ENCODE results near the gene ABLIM1.
A peak's percentile ranks its signal among the peaks of the same experiment; 100 is the strongest.

The ABLIM1 gene

GRCh38 chr10:114437473-114438292 is 220.4 kb downstream of the ABLIM1 start:
- DNase-seq: peak in 1 of 2 donors; percentile 7

DNA sequence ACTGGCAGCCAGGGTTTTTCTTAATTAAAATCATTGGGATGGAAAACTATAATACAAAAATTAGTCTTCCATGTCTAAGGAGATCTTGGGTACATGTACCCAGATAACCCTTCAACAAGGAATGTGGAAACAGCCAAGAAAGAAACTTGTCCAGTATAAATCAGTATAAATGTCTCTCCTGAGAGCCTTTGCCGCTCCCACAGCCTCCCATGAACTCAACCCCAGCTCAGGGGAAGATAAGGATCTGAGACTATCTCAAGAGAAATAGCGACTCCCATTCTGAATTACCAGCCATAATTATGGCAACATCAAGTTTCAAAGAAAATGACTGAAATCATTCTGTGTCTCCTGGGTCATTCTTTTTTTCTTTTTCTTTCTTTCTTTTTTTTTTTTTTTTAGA is 221.1 kb downstream of the ABLIM1 start:
- DNase-seq: no peak

DNA sequence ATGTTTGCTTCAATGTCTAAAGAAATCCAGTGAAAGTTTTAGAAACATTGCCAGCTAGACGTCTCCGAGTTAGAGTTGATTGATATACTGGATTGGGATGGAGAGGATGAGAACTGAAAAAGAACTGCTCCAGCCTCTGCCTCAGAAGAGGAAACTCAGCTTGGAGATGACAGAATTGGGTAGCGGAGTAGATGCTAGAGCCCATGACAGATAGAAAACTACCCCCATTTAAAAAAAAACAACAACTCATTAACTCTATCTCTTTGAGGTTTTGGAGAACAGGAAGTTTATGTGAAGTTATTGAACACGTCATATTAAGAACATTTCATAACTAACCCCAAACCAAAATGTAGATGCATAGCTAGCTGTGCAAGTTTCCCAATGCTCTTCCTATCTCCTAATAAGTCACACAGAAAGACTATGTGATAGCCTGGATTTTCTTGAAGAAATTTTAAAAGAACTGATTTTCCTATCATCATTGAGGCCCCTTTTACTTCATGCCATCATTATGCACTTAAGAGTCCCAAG is 225.4 kb downstream of the ABLIM1 start:
- no peak for DNase-seq

DNA sequence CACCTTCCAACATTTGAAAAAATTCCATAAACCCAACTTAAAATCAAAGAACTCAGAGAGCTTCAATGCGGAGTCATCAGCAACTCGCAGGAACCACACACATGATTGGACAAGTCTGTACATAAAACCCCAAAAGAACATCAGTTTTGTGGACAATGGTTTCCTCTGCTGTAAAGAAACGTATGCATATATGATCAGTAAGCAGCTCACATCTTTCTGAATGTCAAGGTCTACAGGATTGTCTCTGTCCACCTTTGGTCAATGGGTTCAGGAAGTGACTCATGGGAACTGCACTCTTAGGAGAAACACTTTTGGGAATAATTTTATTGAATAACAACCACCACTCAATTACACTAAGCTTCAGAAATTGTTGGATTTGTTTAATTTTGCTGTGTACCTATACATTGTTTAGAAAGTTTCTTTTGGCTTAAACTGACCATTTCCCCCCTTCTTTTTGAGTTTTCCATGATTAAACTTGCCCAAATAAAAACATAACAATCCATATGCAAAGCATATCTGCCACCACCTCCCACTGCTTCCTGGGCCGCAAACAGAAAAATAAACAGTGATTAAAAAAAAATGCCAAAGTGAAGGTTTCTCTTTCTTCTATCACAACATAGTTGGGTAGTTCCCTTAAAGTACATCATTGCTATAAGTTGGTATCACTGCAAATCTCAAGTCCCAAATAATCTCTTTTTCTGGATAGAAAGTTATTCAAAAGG is 226.5 kb downstream of the ABLIM1 start:
- DNase-seq: no peak

- DNase-seq: no peak
Measured at GRCh38 chr10:114430688-114431413, 227.2 kb downstream of the ABLIM1 start.

- no peak for DNase-seq
Measured at GRCh38 chr10:114429581-114430335, 228.3 kb downstream of the ABLIM1 start.

DNA sequence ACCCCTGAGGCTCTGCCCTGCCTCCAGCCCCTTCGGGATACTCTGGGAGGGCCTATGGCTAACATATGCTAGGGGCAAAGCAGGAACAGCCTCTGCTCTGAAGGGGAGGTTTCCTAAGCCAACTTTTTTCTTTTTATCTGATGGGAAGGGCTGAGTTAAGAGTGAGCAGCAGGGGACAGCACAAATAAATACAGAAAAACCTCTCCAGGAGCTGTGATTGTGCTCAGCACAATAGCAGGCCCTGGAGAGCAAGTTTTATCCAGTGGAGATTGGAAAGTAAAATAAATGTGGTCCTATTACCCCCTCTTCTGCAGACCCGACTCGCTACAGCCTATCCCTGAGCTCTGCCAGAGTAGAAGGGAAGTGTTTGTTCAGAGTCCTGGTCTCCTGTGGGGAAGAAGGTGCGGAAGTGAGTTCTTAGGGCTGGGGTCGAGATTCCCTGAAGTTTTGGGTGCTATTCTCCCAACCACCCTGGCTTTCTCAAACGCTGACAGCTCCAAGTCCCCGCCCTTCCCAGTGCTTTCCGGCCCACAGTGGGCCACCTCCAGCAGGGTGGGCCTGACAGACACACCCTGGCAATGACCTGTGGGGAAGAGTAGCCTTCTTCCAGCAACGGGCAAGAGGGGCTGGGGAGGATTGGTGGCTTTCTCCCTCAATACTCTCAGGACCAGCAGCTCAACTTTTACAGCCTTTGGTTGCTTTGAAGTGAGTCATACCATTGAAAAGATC is 230.8 kb downstream of the ABLIM1 start:
- DNase-seq: no peak

DNA sequence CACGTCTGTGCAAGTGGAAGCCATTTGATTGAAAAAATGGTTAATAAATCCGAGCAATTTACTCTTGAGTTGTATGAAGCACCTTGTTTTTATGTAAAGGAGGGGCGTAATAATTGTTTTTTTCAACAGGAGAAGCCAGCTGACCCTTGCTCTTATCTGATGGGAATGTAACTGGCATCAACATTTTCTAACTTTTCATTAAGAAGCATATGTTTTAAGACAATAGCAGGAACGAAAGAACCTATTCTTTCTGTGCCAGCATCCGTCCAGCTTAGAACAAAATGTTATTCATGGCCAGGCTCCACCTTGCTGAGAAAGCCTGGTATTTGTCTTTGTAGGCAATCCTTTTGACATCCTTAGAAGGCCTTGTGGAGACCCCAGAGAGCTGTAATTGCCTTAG is 231.6 kb downstream of the ABLIM1 start:
- no peak for DNase-seq

GRCh38 chr10:114420811-114421485 is 237.1 kb downstream of the ABLIM1 start:
- no peak for DNase-seq

DNA sequence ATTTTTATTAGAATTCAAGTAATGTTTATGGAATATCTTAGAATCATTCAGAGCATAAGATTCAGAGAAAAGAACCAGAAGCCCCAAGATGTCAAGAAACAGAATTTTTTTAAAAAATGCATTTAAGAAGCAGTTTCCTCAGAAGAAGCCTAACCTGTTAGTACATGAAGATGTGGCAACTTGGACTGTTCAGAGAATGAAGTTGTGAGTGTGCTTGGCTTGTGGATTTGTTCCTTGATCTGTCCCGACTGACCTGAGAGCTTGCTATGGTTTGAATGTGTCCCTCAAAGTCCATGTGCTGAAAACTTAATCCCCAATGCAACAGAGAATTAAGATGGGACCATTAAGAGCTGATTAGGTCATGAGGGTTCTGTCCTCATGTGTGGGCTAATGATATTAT is 240.0 kb downstream of the ABLIM1 start:
- DNase-seq: no peak

- peak; percentile 11 to 24 for DNase-seq
Measured at GRCh38 chr10:114412907-114413797, 244.9 kb downstream of the ABLIM1 start.

DNA sequence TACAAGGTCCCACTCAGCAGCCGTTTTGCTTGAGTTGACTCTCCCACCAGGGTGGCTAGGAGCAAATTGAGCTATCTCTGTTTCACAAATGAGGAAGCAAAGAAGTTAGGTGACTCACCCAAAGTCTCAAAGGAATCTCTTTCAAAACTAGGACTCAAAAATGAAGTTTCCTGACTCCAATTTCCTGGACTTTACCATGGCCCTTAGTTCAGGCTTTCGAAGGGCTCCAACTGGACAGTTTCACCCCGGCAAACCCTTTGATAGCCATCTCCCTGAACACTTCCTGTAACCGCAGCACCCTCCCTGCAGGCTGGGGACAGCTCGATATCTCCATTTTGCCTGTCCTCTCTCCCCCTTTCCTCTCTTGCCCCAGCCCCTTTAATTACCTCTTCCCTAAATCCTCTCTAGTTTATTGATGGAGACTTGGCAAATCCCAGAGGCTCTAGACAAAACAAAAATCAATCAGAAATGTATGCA is 249.1 kb downstream of the ABLIM1 start:
- DNase-seq: no peak

- DNase-seq: no peak
Measured at GRCh38 chr10:114408112-114408967, 249.7 kb downstream of the ABLIM1 start.

- no peak for DNase-seq
Measured at GRCh38 chr10:114406455-114406854, 251.6 kb downstream of the ABLIM1 start.

- no peak for DNase-seq
Measured at GRCh38 chr10:114405011-114405350, 253.1 kb downstream of the ABLIM1 start.

- no peak for DNase-seq
Measured at GRCh38 chr10:114404171-114405010, 253.7 kb downstream of the ABLIM1 start, which contains the start of gene AFAP1L2. Gene AFAP1L2, minus strand, starts transcription at chr10:114404502. Its CDS starts 47 bp downstream, at chr10:114404455.

- no peak for DNase-seq
Measured at GRCh38 chr10:114403541-114404161, 254.4 kb downstream of the ABLIM1 start.

All from inflammatory macrophage treated with lipopolysaccharide for 1 hour (primary cell).